PFSK-1 (cell line): ENCODE measurements around the gene ENG.

Experiments
- POLR2AphosphoS5 ChIP-seq: IDR thresholded peaks from 2 replicates; pipeline ENCODE4 v1.6.1; 2012; ENCODE audit warnings: low read depth, mild to moderate bottlenecking, control low read depth, low read length, moderate library complexity
- SIN3A ChIP-seq: IDR thresholded peaks from 2 replicates; pipeline ENCODE4 v1.6.1; 2012; ENCODE audit warnings: mild to moderate bottlenecking, low read length, moderate library complexity, borderline replicate concordance; ENCODE audit not compliant: insufficient read depth
- TAF1 ChIP-seq: IDR thresholded peaks from 2 replicates; pipeline ENCODE4 v1.6.1; 2012; ENCODE audit warnings: low read length, control low read depth, borderline replicate concordance; ENCODE audit not compliant: insufficient read depth
- TF ChIP-seq, protein P1 (sequence below), 2 experiments: IDR thresholded peaks; 2 replicates each; pipeline versions ENCODE4 v1.6.1 to v1.8.0; 2011 to 2012; ENCODE audit warnings: low read depth in 2 of 2, low read length in 2 of 2, control low read depth in 1 of 2, inconsistent platforms in 1 of 2, mild to moderate bottlenecking in 1 of 2, moderate library complexity in 1 of 2; ENCODE audit not compliant: insufficient read depth in 1 of 2

DNA sequence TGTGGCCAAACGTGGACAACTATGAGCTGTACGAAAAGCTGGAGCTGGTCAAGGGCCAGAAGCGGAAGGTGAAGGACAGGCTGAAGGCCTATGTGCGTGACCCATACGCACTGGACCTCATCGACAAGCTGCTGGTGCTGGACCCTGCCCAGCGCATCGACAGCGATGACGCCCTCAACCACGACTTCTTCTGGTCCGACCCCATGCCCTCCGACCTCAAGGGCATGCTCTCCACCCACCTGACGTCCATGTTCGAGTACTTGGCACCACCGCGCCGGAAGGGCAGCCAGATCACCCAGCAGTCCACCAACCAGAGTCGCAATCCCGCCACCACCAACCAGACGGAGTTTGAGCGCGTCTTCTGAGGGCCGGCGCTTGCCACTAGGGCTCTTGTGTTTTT lies 65.3 kb downstream of the ENG start:
- TF ChIP-seq SIN3A (no peak), POLR2AphosphoS5 (no peak), TAF1 (no peak)
- TF ChIP-seq, protein P1, sequence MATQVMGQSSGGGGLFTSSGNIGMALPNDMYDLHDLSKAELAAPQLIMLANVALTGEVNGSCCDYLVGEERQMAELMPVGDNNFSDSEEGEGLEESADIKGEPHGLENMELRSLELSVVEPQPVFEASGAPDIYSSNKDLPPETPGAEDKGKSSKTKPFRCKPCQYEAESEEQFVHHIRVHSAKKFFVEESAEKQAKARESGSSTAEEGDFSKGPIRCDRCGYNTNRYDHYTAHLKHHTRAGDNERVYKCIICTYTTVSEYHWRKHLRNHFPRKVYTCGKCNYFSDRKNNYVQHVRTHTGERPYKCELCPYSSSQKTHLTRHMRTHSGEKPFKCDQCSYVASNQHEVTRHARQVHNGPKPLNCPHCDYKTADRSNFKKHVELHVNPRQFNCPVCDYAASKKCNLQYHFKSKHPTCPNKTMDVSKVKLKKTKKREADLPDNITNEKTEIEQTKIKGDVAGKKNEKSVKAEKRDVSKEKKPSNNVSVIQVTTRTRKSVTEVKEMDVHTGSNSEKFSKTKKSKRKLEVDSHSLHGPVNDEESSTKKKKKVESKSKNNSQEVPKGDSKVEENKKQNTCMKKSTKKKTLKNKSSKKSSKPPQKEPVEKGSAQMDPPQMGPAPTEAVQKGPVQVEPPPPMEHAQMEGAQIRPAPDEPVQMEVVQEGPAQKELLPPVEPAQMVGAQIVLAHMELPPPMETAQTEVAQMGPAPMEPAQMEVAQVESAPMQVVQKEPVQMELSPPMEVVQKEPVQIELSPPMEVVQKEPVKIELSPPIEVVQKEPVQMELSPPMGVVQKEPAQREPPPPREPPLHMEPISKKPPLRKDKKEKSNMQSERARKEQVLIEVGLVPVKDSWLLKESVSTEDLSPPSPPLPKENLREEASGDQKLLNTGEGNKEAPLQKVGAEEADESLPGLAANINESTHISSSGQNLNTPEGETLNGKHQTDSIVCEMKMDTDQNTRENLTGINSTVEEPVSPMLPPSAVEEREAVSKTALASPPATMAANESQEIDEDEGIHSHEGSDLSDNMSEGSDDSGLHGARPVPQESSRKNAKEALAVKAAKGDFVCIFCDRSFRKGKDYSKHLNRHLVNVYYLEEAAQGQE (IDR thresholded peaks at IDR 0.05; ENCODE audit: insufficient read depth in 1 of 2, low read depth in 2 of 2, low read length in 2 of 2): no peak
